Vagina (tissue), 2 donors: ENCODE measurements around the gene C22orf23. TPM values are rescaled to one million over a fixed set of nuclear protein-coding genes. Genes with fewer than 3 reads are reported as not detected.

Experiments used
- DNase-seq, 2 donors: peaks; one replicate each; pipeline ENCODE4 v3.0.0-alpha.2; 2017; ENCODE audit errors: extremely low spot score in 2 of 2
- H3K27ac ChIP-seq: fragments of 200-600 bp; sonication (generic); one replicate; pipeline ENCODE4 v1.5.1; 2019
- H3K27me3 ChIP-seq: fragments of 200-600 bp; sonication (generic); one replicate; pipeline ENCODE4 v1.5.1; 2019
- H3K36me3 ChIP-seq, 2 donors: fragments of 200-600 bp; sonication (generic); one replicate each; pipeline ENCODE4 v1.5.1; 2017 to 2019
- H3K4me1 ChIP-seq: fragments of 200-600 bp; sonication (generic); one replicate; pipeline ENCODE4 v1.5.1; 2019
- H3K4me3 ChIP-seq, 2 donors: fragments of 200-600 bp; sonication (generic); 1 replicate in 1 of 2; 2 replicates in 1 of 2; pipeline ENCODE4 v1.5.1; 2016 to 2019
- H3K9me3 ChIP-seq: fragments of 200-600 bp; sonication (generic); one replicate; pipeline ENCODE4 v1.5.1; 2019
- CTCF ChIP-seq, 3 experiments: fragments of 450-650 bp in 2 of 3; fragments of 200-600 bp in 1 of 3; sonication (generic) in 1 of 3; IDR thresholded peaks; one replicate each; pipeline ENCODE4 v1.5.1; 2017 to 2019; ENCODE audit warnings: antibody characterized with exemption in 3 of 3, mild to moderate bottlenecking in 2 of 3, moderate library complexity in 2 of 3
- POLR2A ChIP-seq, 2 donors: fragments of 450-650 bp; IDR thresholded peaks; one replicate each; pipeline ENCODE4 v1.6.1; 2017; ENCODE audit warnings: antibody characterized with exemption in 2 of 2, mild to moderate bottlenecking in 2 of 2, moderate library complexity in 2 of 2
- POLR2AphosphoS5 ChIP-seq, 2 donors: sonication (generic); formaldehyde crosslinking; IDR thresholded peaks; one replicate each; pipeline ENCODE4 v1.9.0; 2017; ENCODE audit warnings: antibody characterized with exemption in 2 of 2, mild to moderate bottlenecking in 2 of 2, low read depth in 1 of 2; ENCODE audit not compliant: insufficient read depth in 1 of 2
- intact Hi-C: fragments of 100-400 bp; cut with DNase I; formaldehyde crosslinking; loops from one replicate; pipeline ENCODE4 v1.15.1; 2023
- total RNA-seq: library from RNA; depleted of rRNA; stranded (reverse); fragments of >200 nt; gene quantifications from one replicate; pipeline ENCODE4 v1.2.3, GENCODE V29; 2016

C22orf23 gene
- total RNA-seq, 1 donor from 2014 or later: not detected

GRCh38 chr22:37971475-37972434 lies 18.4 kb upstream of the C22orf23 start:
- Histone ChIP-seq H3K27me3 (no peaks in the 10 kb centered on the region), H3K9me3 (no peaks in the 10 kb centered on the region), H3K36me3 (peaks cover 0 to 20% of the 10 kb centered on the region in 2 donors), H3K4me1 (no peaks in the 10 kb centered on the region), H3K4me3 (no peak overlapping the region), H3K27ac (no peak overlapping the region)
- DNase-seq: no peak
- intact Hi-C loops: no loop called here
- TF ChIP-seq CTCF (IDR thresholded peaks at IDR 0.05) (no peak), POLR2AphosphoS5 (IDR thresholded peaks at IDR 0.05; ENCODE audit: insufficient read depth in 1 of 2, low read depth in 1 of 2) (no peak), POLR2A (IDR thresholded peaks at IDR 0.05) (no peak)

- no peak overlapping the region for H3K4me3 ChIP-seq
- H3K4me1 ChIP-seq: no peaks in the 10 kb centered on the region
- H3K27me3 ChIP-seq: no peaks in the 10 kb centered on the region
- H3K36me3 ChIP-seq: peaks cover 0 to 22% of the 10 kb centered on the region in 2 donors
- intact Hi-C loops: no loop called here
- no peaks in the 10 kb centered on the region for H3K9me3 ChIP-seq
- no peak for DNase-seq
- TF ChIP-seq CTCF (IDR thresholded peaks at IDR 0.05) (no peak), POLR2A (IDR thresholded peaks at IDR 0.05) (no peak), POLR2AphosphoS5 (IDR thresholded peaks at IDR 0.05; ENCODE audit: insufficient read depth in 1 of 2, low read depth in 1 of 2) (no peak)
- no peak overlapping the region for H3K27ac ChIP-seq
Measured at GRCh38 chr22:37970864-37971263, 17.5 kb upstream of the C22orf23 start.

- Histone ChIP-seq H3K27ac (no peak overlapping the region), H3K9me3 (no peaks in the 10 kb centered on the region), H3K4me1 (no peaks in the 10 kb centered on the region), H3K36me3 (peaks cover 0 to 22% of the 10 kb centered on the region in 2 donors), H3K4me3 (no peak overlapping the region), H3K27me3 (no peaks in the 10 kb centered on the region)
- DNase-seq: no peak
- no peak for TF ChIP-seq CTCF (IDR thresholded peaks at IDR 0.05)
- no peak for TF ChIP-seq POLR2A (IDR thresholded peaks at IDR 0.05)
- TF ChIP-seq POLR2AphosphoS5 (IDR thresholded peaks at IDR 0.05; ENCODE audit: insufficient read depth in 1 of 2, low read depth in 1 of 2): no peak
- intact Hi-C loops: loop anchor here (5.0 kb wide), 1 partner anchor 81 kb away; no protein-coding TSS in a partner anchor
Measured at GRCh38 chr22:37968452-37969251, 15.3 kb upstream of the C22orf23 start.

- Histone ChIP-seq H3K27ac (no peak overlapping the region), H3K36me3 (peaks cover 0 to 26% of the 10 kb centered on the region in 2 donors), H3K9me3 (no peaks in the 10 kb centered on the region), H3K4me3 (no peak overlapping the region), H3K4me1 (no peaks in the 10 kb centered on the region), H3K27me3 (no peaks in the 10 kb centered on the region)
- TF ChIP-seq POLR2AphosphoS5 (IDR thresholded peaks at IDR 0.05; ENCODE audit: insufficient read depth in 1 of 2, low read depth in 1 of 2) (no peak), POLR2A (IDR thresholded peaks at IDR 0.05) (no peak), CTCF (IDR thresholded peaks at IDR 0.05) (no peak)
- no peak for DNase-seq
- intact Hi-C loops: loop anchor here (5.0 kb wide), 1 partner anchor 81 kb away; no protein-coding TSS in a partner anchor
Measured at GRCh38 chr22:37967637-37968451, 14.4 kb upstream of the C22orf23 start.
